AG09319 (cell line): ENCODE data around the gene POLR2I.

Source experiments
- DNase-seq: peaks from one replicate; pipeline ENCODE4 v3.0.0-alpha.2; 2010; ENCODE audit warnings: low read depth; ENCODE audit errors: extremely low read depth
- CTCF ChIP-seq: IDR thresholded peaks from 2 replicates; pipeline ENCODE4 v1.5.1; 2011; ENCODE audit warnings: low read depth, mild to moderate bottlenecking, inconsistent platforms, low read length, moderate library complexity

POLR2I gene

GRCh38 chr19:36097036-36097435 is 17.6 kb downstream of the POLR2I start:
- no peak for DNase-seq
- TF ChIP-seq CTCF: no peak

GRCh38 chr19:36093687-36094086 is 21.0 kb downstream of the POLR2I start:
- TF ChIP-seq CTCF: no peak
- DNase-seq: no peak

- DNase-seq: no peak
- TF ChIP-seq CTCF: no peak
These were observed 21.5 kb downstream of the POLR2I start for GRCh38 chr19:36093146-36093662.

- TF ChIP-seq CTCF: no peak
These were observed 22.1 kb downstream of the POLR2I start for GRCh38 chr19:36092566-36092965.

GRCh38 chr19:36090910-36091695 is 23.6 kb downstream of the POLR2I start:
- no peak for DNase-seq
- TF ChIP-seq CTCF: no peak

More at GRCh38 chr19:36092566-36092965, 22.1 kb downstream of the POLR2I start:
- DNase-seq: no peak

GRCh38 chr19:36089847-36090246 is 24.8 kb downstream of the POLR2I start:
- no peak for DNase-seq
- TF ChIP-seq CTCF: no peak

GRCh38 chr19:36086326-36086725 is 28.3 kb downstream of the POLR2I start:
- no peak for TF ChIP-seq CTCF

More at GRCh38 chr19:36086326-36086725, 28.3 kb downstream of the POLR2I start:
- no peak for DNase-seq
